GM12878 (cell line): Measurements from ENCODE around the gene SMIM31. TPM values are rescaled to one million over a fixed set of nuclear protein-coding genes. Genes with fewer than 3 reads are reported as not detected.

Source experiments
- ATAC-seq: fragments of 200-7000 bp; cut with Tn5 transposase; 3 replicates; pipeline ENCODE4 v1.9.1; 2020; ENCODE audit warnings: mild to moderate bottlenecking, moderate library complexity
- BruUV-seq: library from RNA; stranded (reverse); fragments of 400-500 nt; replicated peaks from 2 replicates; lab custom pipeline; 2021; lab: Mats Ljungman, UMichigan
- CTCF ChIA-PET: fragments of 300-600 bp; sonication (Branson Sonifier 250); formaldehyde crosslinking; extraction: SDS; loops from one replicate; lab custom pipeline; 2021; ENCODE audit warnings: inconsistent platforms; lab: Yijun Ruan, JAX
- POLR2A ChIA-PET: fragments of 350-600 bp; formaldehyde crosslinking; extraction: SDS; loops from one replicate; lab custom pipeline; 2021; ENCODE audit warnings: inconsistent platforms; lab: Charles Lee
- RAD21 ChIA-PET: fragments of 300-600 bp; sonication (Branson Sonifier 250); formaldehyde crosslinking; loops from one replicate; lab custom pipeline; 2023; ENCODE audit warnings: antibody characterized with exemption; ENCODE audit not compliant: unreplicated experiment; lab: Charles Lee
- SMC1A ChIA-PET: fragments of 300-600 bp; sonication (Branson Sonifier 250); formaldehyde crosslinking; loops from one replicate; lab custom pipeline; 2023; ENCODE audit not compliant: unreplicated experiment, uncharacterized antibody; lab: Charles Lee
- DNase-seq: peaks from one replicate; pipeline ENCODE4 v3.0.0-alpha.2; 2011; ENCODE audit warnings: low read depth, low spot score
- FAIRE-seq: peaks from 3 replicates; lab custom pipeline; 2011; peaks lifted over from hg19 to GRCh38; lab: Jason Lieb, UNC
- H2AFZ ChIP-seq: 2 replicates; pipeline ENCODE4 v1.6.0; 2011; ENCODE audit warnings: low read depth, low read length, control low read depth; ENCODE audit not compliant: control insufficient read depth
- H3K27ac ChIP-seq: 2 replicates; pipeline ENCODE4 v1.5.1; 2011; ENCODE audit warnings: control low read depth; ENCODE audit not compliant: control insufficient read depth, insufficient read depth
- H3K27me3 ChIP-seq, 2 experiments: replicated peaks in 1 of 2; 2 replicates each; pipeline versions ENCODE4 v1.6.0 to v1.6.1; 2011; ENCODE audit warnings: low read length in 1 of 2; ENCODE audit not compliant: control insufficient read depth in 2 of 2, insufficient read depth in 2 of 2
- H3K36me3 ChIP-seq, 2 experiments: 2 replicates each; pipeline ENCODE4 v1.5.1; 2011; ENCODE audit warnings: low read length in 1 of 2; ENCODE audit not compliant: control insufficient read depth in 2 of 2, insufficient read depth in 2 of 2
- H3K4me1 ChIP-seq: 2 replicates; pipeline ENCODE4 v1.6.1; 2011; ENCODE audit warnings: mild to moderate bottlenecking, low read length, moderate library complexity, mixed read lengths; ENCODE audit not compliant: control insufficient read depth, insufficient read depth
- H3K4me2 ChIP-seq: 2 replicates; pipeline ENCODE4 v1.6.0; 2011; ENCODE audit warnings: control low read depth; ENCODE audit not compliant: control insufficient read depth, insufficient read depth
- H3K4me3 ChIP-seq: fragments of 200-600 bp; sonication (generic); 2 replicates; pipeline ENCODE4 v1.5.1; 2016
- H3K79me2 ChIP-seq: 2 replicates; pipeline ENCODE4 v1.6.0; 2011; ENCODE audit warnings: low read length; ENCODE audit not compliant: control insufficient read depth, insufficient read depth
- H3K9ac ChIP-seq: 2 replicates; pipeline ENCODE4 v1.8.0; 2011; ENCODE audit warnings: low read length, control low read depth, mixed read lengths; ENCODE audit not compliant: control insufficient read depth, insufficient read depth
- H3K9me3 ChIP-seq: replicated peaks from 3 replicates; pipeline ENCODE4 v1.5.1; 2011; ENCODE audit warnings: mild to moderate bottlenecking, low read length; ENCODE audit not compliant: control insufficient read depth, insufficient read depth
- H4K20me1 ChIP-seq: 2 replicates; pipeline ENCODE4 v1.6.0; 2011; ENCODE audit not compliant: control insufficient read depth, insufficient read depth
- BCLAF1 ChIP-seq: fragments of 450-650 bp; IDR thresholded peaks from 2 replicates; pipeline ENCODE4 v1.6.1; 2017; ENCODE audit warnings: antibody characterized with exemption, mild to moderate bottlenecking, moderate library complexity
- CTCF ChIP-seq, 3 experiments: IDR thresholded peaks in 2 of 3; conservative IDR thresholded peaks in 1 of 3; 2 replicates each; pipeline ENCODE4 v1.5.1; 2011; ENCODE audit warnings: low read depth in 3 of 3, low read length in 3 of 3, mild to moderate bottlenecking in 3 of 3, control low read depth in 2 of 3, moderate library complexity in 2 of 3, inconsistent platforms in 1 of 3, mixed read lengths in 1 of 3; ENCODE audit not compliant: control insufficient read depth in 2 of 3, insufficient read depth in 1 of 3; ENCODE audit errors: extremely low read depth in 1 of 3
- POLR2AphosphoS5 ChIP-seq: IDR thresholded peaks from 2 replicates; pipeline ENCODE4 v1.6.1; 2011; ENCODE audit warnings: mild to moderate bottlenecking, low read length, inconsistent platforms
- RB1 ChIP-seq: fragments of 450-650 bp; formaldehyde crosslinking; IDR thresholded peaks from 2 replicates; pipeline ENCODE4 v1.6.1; 2017; ENCODE audit warnings: mild to moderate bottlenecking, borderline replicate concordance
- RELB ChIP-seq: fragments of 450-650 bp; IDR thresholded peaks from 2 replicates; pipeline ENCODE4 v1.6.1; 2017; ENCODE audit warnings: low read depth, mild to moderate bottlenecking, moderate library complexity
- SMC3 ChIP-seq: IDR thresholded peaks from 2 replicates; pipeline ENCODE4 v1.6.1; 2011; ENCODE audit warnings: low read length, improper control_type of control experiment, borderline replicate concordance
- SRF ChIP-seq, 2 experiments: IDR thresholded peaks; 2 replicates each; pipeline ENCODE4 v1.6.1; 2011; ENCODE audit warnings: low read depth in 2 of 2, low read length in 2 of 2, mild to moderate bottlenecking in 1 of 2, moderate library complexity in 1 of 2
- SUPT20H ChIP-seq: IDR thresholded peaks from 2 replicates; pipeline ENCODE4 v1.6.1; 2011; ENCODE audit warnings: low read depth, mild to moderate bottlenecking, low read length, moderate library complexity, borderline replicate concordance; ENCODE audit not compliant: control insufficient read depth
- ZBTB40 ChIP-seq: fragments of 450-650 bp; IDR thresholded peaks from 2 replicates; pipeline ENCODE4 v1.6.1; 2016; ENCODE audit warnings: mild to moderate bottlenecking, moderate library complexity, borderline replicate concordance
- ZNF274 ChIP-seq: IDR thresholded peaks from one replicate; pipeline ENCODE4 v1.8.0; 2011; ENCODE audit not compliant: insufficient read length, insufficient read depth
- ZNF622 ChIP-seq: fragments of 450-650 bp; IDR thresholded peaks from 2 replicates; pipeline ENCODE4 v1.6.1; 2017; ENCODE audit warnings: mild to moderate bottlenecking, inconsistent platforms
- WGBS: methylation state at CpG from one replicate; pipeline ENCODE4 v1.1.6; 2016; ENCODE audit warnings: low lambda C conversion rate; ENCODE audit not compliant: insufficient replicate concordance, insufficient coverage; ENCODE audit errors: missing lambda C conversion rate; 5-methylcytosine and 5-hydroxymethylcytosine counted together
- in situ Hi-C: fragments of 300-500 bp; cut with MboI; formaldehyde crosslinking; loops from 9 replicates; pipeline ENCODE4 v1.14.3; 2018; ENCODE audit warnings: mixed read lengths
- intact Hi-C: fragments of 100-400 bp; cut with micrococcal nuclease; formaldehyde crosslinking; loops from one replicate; pipeline ENCODE4 v1.14.2; 2022; ENCODE audit not compliant: unreplicated experiment
- polyA plus RNA-seq, 11 experiments: library from polyadenylated mRNA; depleted of rRNA in 4 of 11; unstranded in 6 of 11; stranded (reverse) in 5 of 11; fragments of >200 nt; fragmentation: Nextera tagmentation in 4 of 11; fragmentation: Illumina TruSeq in 1 of 11; extraction: Ambion mirVana in 4 of 11; extraction: Trizol in 1 of 11; gene quantifications; 1 replicate in 1 of 11; 2 replicates in 10 of 11; pipeline versions ENCODE4 v1.2.1 to v1.2.3, GENCODE V29; 2011 to 2016; ENCODE audit warnings: inconsistent platforms in 2 of 11, missing spikeins in 2 of 11, low read depth in 1 of 11
- total RNA-seq, 4 experiments: library from RNA; depleted of rRNA in 3 of 4; stranded (reverse); fragments of >200 nt in 3 of 4; fragmentation: Illumina TruSeq in 1 of 4; extraction: Trizol in 1 of 4; gene quantifications; 2 replicates each; pipeline versions ENCODE4 v1.2.1 to v1.2.3, GENCODE V29; 2013 to 2021

Gene SMIM31
- total and polyA plus RNA-seq, 10 of the 15 experiments (the other 5 are each of a cell fraction or from before 2014, with no cell fraction given) = not detected

- ChIA-PET POLR2A (interaction anchor here (1.0 kb wide), 1 partner anchor 1181 kb away, joined by 3 read pairs; no protein-coding TSS in a partner anchor), RAD21 (interaction anchor here (0.9 to 2.3 kb wide), 6 partner anchors 38 to 1182 kb away, joined by 3 to 18 read pairs (median 3); no protein-coding TSS in a partner anchor), CTCF (interaction anchor here (0.8 to 3.4 kb wide), 27 partner anchors 7 to 1254 kb away, joined by 3 to 43 read pairs (median 4); no protein-coding TSS in a partner anchor), SMC1A (interaction anchor here (0.7 to 2.5 kb wide), 11 partner anchors 27 to 1181 kb away, joined by 3 to 27 read pairs (median 3); no protein-coding TSS in a partner anchor)
- Histone ChIP-seq H3K9me3 (no peaks in the 10 kb centered on the region), H3K4me3 (no peak overlapping the region), H3K36me3 (no peaks in the 10 kb centered on the region), H3K79me2 (no peaks in the 10 kb centered on the region), H3K4me2 (no peak overlapping the region), H3K4me1 (no peaks in the 10 kb centered on the region), H3K27me3 (no peaks in the 10 kb centered on the region; a peak in 1 of 4 replicates), H3K27ac (no peak overlapping the region), H3K9ac (no peak overlapping the region), H2AFZ (no peak overlapping the region), H4K20me1 (no peaks in the 10 kb centered on the region)
- in situ Hi-C loops (loop anchor here (10.0 to 25.0 kb wide), 2 partner anchors 970 to 1177 kb away; no protein-coding TSS in a partner anchor), intact Hi-C loops (loop anchor here (5.0 kb wide), 2 partner anchors 1180 to 1250 kb away; no protein-coding TSS in a partner anchor)
- WGBS = 36% methylated on average over 5 of the region's 5 CpGs
- peak; percentile 90 for FAIRE-seq
- no TSS peak for BruUV-seq
- peak; percentile 85 for ATAC-seq
- DNase-seq = peak; percentile 3
- no peak for TF ChIP-seq RELB
- TF ChIP-seq SUPT20H = no peak
- no peak for TF ChIP-seq ZNF274
- no peak for TF ChIP-seq POLR2AphosphoS5
- no peak for TF ChIP-seq SRF (IDR thresholded peaks at IDR 0.05; ENCODE audit: low read depth in 2 of 2, low read length in 2 of 2)
- no peak for TF ChIP-seq BCLAF1
- no peak for TF ChIP-seq ZNF622
- peak; percentile 82 to 88 (median 82) for TF ChIP-seq CTCF (IDR thresholded peaks at IDR 0.05 in 2 of 3, conservative IDR thresholded peaks at IDR 0.05 in 1 of 3; ENCODE audit: control insufficient read depth in 2 of 3, extremely low read depth in 1 of 3, insufficient read depth in 1 of 3, low read depth in 3 of 3, low read length in 3 of 3)
- no peak for TF ChIP-seq RB1
- peak; percentile 75 for TF ChIP-seq ZBTB40
- peak; percentile 74 for TF ChIP-seq SMC3
These were observed 22.0 kb upstream of the SMIM31 start for GRCh38 chr4:164731827-164732474.
